Panc1 (cell line): ENCODE data around the gene TMEM50B.

Experiments
- POLR2AphosphoS5 ChIP-seq: IDR thresholded peaks from 2 replicates; pipeline ENCODE4 v1.6.1; 2012; ENCODE audit warnings: mild to moderate bottlenecking, low read depth, low read length, moderate library complexity
- SIN3A ChIP-seq: IDR thresholded peaks from 2 replicates; pipeline ENCODE4 v1.6.1; 2012; ENCODE audit warnings: low read depth, mild to moderate bottlenecking, low read length, moderate library complexity, borderline replicate concordance; ENCODE audit not compliant: insufficient read depth
- TCF7L2 ChIP-seq: IDR thresholded peaks from 2 replicates; pipeline ENCODE4 v1.6.1; 2011; ENCODE audit warnings: mild to moderate bottlenecking, low read depth, low read length, inconsistent platforms
- TF ChIP-seq, protein P1 (sequence below): fragments of 450-650 bp; IDR thresholded peaks from 2 replicates; pipeline ENCODE4 v1.5.1; 2017; ENCODE audit warnings: mild to moderate bottlenecking
- TF ChIP-seq, protein P2 (sequence below), 2 experiments: IDR thresholded peaks; 2 replicates each; pipeline ENCODE4 v1.6.1; 2011 to 2012; ENCODE audit warnings: low read depth in 2 of 2, control low read depth in 1 of 2, low read length in 1 of 2, mild to moderate bottlenecking in 1 of 2, moderate library complexity in 1 of 2; ENCODE audit not compliant: insufficient read depth in 1 of 2

DNA sequence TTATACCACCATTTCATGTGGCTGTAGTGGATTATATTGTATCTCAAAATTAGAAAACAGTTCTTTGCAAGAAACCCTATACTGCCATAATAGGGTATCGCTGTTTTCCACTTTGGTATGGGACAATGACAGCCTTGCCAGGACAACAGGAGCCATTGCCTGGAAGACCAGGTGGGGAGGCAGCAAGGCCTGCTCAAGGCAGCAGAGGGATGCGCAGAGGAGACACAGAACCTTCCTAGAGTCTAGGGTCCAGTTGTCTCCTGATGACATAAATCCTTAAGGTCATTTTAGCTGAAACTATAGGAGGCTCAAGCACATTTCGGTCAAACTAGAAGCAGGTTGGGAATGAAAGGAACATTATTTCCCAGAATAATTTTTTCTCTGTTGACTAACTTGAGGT, 48.9 kb downstream of the TMEM50B start:
- TF ChIP-seq, protein P1, sequence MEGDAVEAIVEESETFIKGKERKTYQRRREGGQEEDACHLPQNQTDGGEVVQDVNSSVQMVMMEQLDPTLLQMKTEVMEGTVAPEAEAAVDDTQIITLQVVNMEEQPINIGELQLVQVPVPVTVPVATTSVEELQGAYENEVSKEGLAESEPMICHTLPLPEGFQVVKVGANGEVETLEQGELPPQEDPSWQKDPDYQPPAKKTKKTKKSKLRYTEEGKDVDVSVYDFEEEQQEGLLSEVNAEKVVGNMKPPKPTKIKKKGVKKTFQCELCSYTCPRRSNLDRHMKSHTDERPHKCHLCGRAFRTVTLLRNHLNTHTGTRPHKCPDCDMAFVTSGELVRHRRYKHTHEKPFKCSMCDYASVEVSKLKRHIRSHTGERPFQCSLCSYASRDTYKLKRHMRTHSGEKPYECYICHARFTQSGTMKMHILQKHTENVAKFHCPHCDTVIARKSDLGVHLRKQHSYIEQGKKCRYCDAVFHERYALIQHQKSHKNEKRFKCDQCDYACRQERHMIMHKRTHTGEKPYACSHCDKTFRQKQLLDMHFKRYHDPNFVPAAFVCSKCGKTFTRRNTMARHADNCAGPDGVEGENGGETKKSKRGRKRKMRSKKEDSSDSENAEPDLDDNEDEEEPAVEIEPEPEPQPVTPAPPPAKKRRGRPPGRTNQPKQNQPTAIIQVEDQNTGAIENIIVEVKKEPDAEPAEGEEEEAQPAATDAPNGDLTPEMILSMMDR, result no peak
- no peak for TF ChIP-seq POLR2AphosphoS5
- TF ChIP-seq, protein P2, sequence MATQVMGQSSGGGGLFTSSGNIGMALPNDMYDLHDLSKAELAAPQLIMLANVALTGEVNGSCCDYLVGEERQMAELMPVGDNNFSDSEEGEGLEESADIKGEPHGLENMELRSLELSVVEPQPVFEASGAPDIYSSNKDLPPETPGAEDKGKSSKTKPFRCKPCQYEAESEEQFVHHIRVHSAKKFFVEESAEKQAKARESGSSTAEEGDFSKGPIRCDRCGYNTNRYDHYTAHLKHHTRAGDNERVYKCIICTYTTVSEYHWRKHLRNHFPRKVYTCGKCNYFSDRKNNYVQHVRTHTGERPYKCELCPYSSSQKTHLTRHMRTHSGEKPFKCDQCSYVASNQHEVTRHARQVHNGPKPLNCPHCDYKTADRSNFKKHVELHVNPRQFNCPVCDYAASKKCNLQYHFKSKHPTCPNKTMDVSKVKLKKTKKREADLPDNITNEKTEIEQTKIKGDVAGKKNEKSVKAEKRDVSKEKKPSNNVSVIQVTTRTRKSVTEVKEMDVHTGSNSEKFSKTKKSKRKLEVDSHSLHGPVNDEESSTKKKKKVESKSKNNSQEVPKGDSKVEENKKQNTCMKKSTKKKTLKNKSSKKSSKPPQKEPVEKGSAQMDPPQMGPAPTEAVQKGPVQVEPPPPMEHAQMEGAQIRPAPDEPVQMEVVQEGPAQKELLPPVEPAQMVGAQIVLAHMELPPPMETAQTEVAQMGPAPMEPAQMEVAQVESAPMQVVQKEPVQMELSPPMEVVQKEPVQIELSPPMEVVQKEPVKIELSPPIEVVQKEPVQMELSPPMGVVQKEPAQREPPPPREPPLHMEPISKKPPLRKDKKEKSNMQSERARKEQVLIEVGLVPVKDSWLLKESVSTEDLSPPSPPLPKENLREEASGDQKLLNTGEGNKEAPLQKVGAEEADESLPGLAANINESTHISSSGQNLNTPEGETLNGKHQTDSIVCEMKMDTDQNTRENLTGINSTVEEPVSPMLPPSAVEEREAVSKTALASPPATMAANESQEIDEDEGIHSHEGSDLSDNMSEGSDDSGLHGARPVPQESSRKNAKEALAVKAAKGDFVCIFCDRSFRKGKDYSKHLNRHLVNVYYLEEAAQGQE (IDR thresholded peaks at IDR 0.05; ENCODE audit: insufficient read depth in 1 of 2, low read depth in 2 of 2, low read length in 1 of 2), result no peak
- no peak for TF ChIP-seq TCF7L2
- TF ChIP-seq SIN3A, result no peak
